Measurements from ENCODE around the gene ITGA7.

DNA sequence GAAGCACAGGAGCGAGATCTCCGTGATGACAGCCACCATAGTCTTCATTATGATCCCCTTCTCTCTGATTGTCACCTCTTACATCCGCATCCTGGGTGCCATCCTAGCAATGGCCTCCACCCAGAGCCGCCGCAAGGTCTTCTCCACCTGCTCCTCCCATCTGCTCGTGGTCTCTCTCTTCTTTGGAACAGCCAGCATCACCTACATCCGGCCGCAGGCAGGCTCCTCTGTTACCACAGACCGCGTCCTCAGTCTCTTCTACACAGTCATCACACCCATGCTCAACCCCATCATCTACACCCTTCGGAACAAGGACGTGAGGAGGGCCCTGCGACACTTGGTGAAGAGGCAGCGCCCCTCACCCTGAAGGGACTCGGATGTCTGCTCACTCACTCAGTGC lies 70.2 kb downstream of the ITGA7 start:
- TF ChIP-seq TCF4 (CRISPR knock-in tag; IDR thresholded peaks at IDR 0.05; ENCODE audit: borderline replicate concordance) (no peak), CREB5 (CRISPR knock-in tag; IDR thresholded peaks at IDR 0.05; ENCODE audit: low read depth) (no peak), ZFP30 (CRISPR knock-in tag; IDR thresholded peaks at IDR 0.05) (no peak), TOX (CRISPR knock-in tag; IDR thresholded peaks at IDR 0.05; ENCODE audit: borderline replicate concordance) (no peak)

All from SK-N-SH treated with all-trans-retinoic acid at 6 μM for 48 hours (cell line).